H1 (cell line): ENCODE measurements around the gene WDR76. TPM values are rescaled to one million over a fixed set of nuclear protein-coding genes. Genes with fewer than 3 reads are reported as not detected.

Experiments used
- CTCF ChIA-PET: fragments of 300-600 bp; sonication (Branson Sonifier 250); formaldehyde crosslinking; loops from one replicate; lab custom pipeline; 2021; ENCODE audit not compliant: partially characterized antibody; lab: Charles Lee
- POLR2A ChIA-PET: fragments of 300-600 bp; sonication (Branson Sonifier 250); formaldehyde crosslinking; loops from one replicate; lab custom pipeline; 2021; ENCODE audit warnings: inconsistent platforms; ENCODE audit not compliant: partially characterized antibody; lab: Charles Lee
- DNase-seq, 2 experiments: peaks; one replicate each; pipeline versions ENCODE4 v3.0.0 to v3.0.0-alpha.2; 2010 to 2022; ENCODE audit warnings: low spot score in 2 of 2, low read depth in 1 of 2, mixed read lengths in 1 of 2
- FAIRE-seq: peaks from 2 replicates; lab custom pipeline; 2011; peaks lifted over from hg19 to GRCh38; lab: Jason Lieb, UNC
- H2AFZ ChIP-seq: 2 replicates; pipeline ENCODE4 v1.8.1; 2012; ENCODE audit warnings: low read length, inconsistent platforms
- H2AK5ac ChIP-seq: 2 replicates; pipeline ENCODE4 v1.6.1; 2013; ENCODE audit warnings: low read depth, low read length
- H2BK120ac ChIP-seq: replicated peaks from 2 replicates; pipeline ENCODE3; 2013; ENCODE audit warnings: low read depth, low read length, inconsistent platforms
- H2BK12ac ChIP-seq: 2 replicates; pipeline ENCODE4 v1.6.1; 2013; ENCODE audit warnings: low read depth, low read length
- H2BK15ac ChIP-seq: 2 replicates; pipeline ENCODE4 v1.6.1; 2013; ENCODE audit warnings: low read length
- H2BK20ac ChIP-seq: 2 replicates; pipeline ENCODE4 v1.6.1; 2013; ENCODE audit warnings: low read length
- H2BK5ac ChIP-seq: 2 replicates; pipeline ENCODE4 v1.6.1; 2013; ENCODE audit warnings: low read depth, low read length
- H3K14ac ChIP-seq: 2 replicates; pipeline ENCODE4 v1.6.1; 2013; ENCODE audit warnings: inconsistent platforms; ENCODE audit not compliant: insufficient read length
- H3K18ac ChIP-seq: 2 replicates; pipeline ENCODE4 v1.6.1; 2013; ENCODE audit warnings: low read length; ENCODE audit errors: extremely low read depth
- H3K23ac ChIP-seq: 2 replicates; pipeline ENCODE4 v1.6.1; 2013; ENCODE audit warnings: inconsistent platforms; ENCODE audit not compliant: insufficient read length
- H3K23me2 ChIP-seq: 2 replicates; pipeline ENCODE4 v1.6.1; 2013; ENCODE audit warnings: low read depth, low read length
- H3K27ac ChIP-seq: 2 replicates; pipeline ENCODE4 v1.6.1; 2011; ENCODE audit warnings: low read depth, low read length, inconsistent platforms
- H3K27me3 ChIP-seq, 4 experiments: replicated peaks in 1 of 4; 1 replicate in 1 of 4; 2 replicates in 3 of 4; pipeline versions ENCODE4 v1.6.1 to v1.8.1; 2011 to 2013; ENCODE audit warnings: low read length in 3 of 4, mild to moderate bottlenecking in 3 of 4, inconsistent platforms in 2 of 4, mixed read lengths in 2 of 4, moderate library complexity in 1 of 4; ENCODE audit not compliant: control insufficient read depth in 3 of 4, insufficient read depth in 3 of 4; ENCODE audit errors: extremely low read depth in 1 of 4
- H3K36me3 ChIP-seq, 4 experiments: 2 replicates each; pipeline versions ENCODE4 v1.6.1 to v1.8.1; 2011 to 2013; ENCODE audit warnings: mild to moderate bottlenecking in 4 of 4, low read length in 3 of 4, moderate library complexity in 2 of 4, control low read depth in 1 of 4, inconsistent platforms in 1 of 4; ENCODE audit not compliant: insufficient read depth in 4 of 4, control insufficient read depth in 2 of 4
- H3K4ac ChIP-seq: replicated peaks from 2 replicates; pipeline ENCODE3; 2013; ENCODE audit warnings: low read length, low read depth, mixed read lengths, inconsistent platforms; ENCODE audit not compliant: insufficient read length
- H3K4me1 ChIP-seq, 4 experiments: replicated peaks in 1 of 4; 1 replicate in 1 of 4; 2 replicates in 3 of 4; pipeline versions ENCODE4 v1.6.1 to v1.8.1; 2011 to 2013; ENCODE audit warnings: low read length in 3 of 4, inconsistent platforms in 2 of 4, mixed read lengths in 1 of 4; ENCODE audit not compliant: insufficient read depth in 4 of 4, control insufficient read depth in 3 of 4
- H3K4me2 ChIP-seq, 2 experiments: 2 replicates each; pipeline versions ENCODE4 v1.6.1 to v1.8.1; 2011 to 2013; ENCODE audit warnings: low read depth in 2 of 2, low read length in 2 of 2, control low read depth in 1 of 2, inconsistent platforms in 1 of 2, mild to moderate bottlenecking in 1 of 2; ENCODE audit not compliant: insufficient read depth in 1 of 2
- H3K4me3 ChIP-seq, 4 experiments: fragments of 200-600, 300-600 bp in 1 of 4; sonication (generic), shearing (Covaris generic), sonication (Bioruptor Twin) in 1 of 4; 2 replicates each; pipeline versions ENCODE4 v1.5.1 to v1.8.1; 2011 to 2016; ENCODE audit warnings: low read length in 4 of 4, low read depth in 3 of 4, control low read depth in 2 of 4, inconsistent platforms in 2 of 4, mild to moderate bottlenecking in 2 of 4, mixed read lengths in 1 of 4, moderate library complexity in 1 of 4; ENCODE audit not compliant: insufficient read depth in 2 of 4; ENCODE audit errors: extremely low read depth in 1 of 4
- H3K56ac ChIP-seq: replicated peaks from 2 replicates; pipeline ENCODE3; 2013; ENCODE audit warnings: low read depth, mild to moderate bottlenecking, mixed read lengths, low read length, inconsistent platforms; ENCODE audit not compliant: insufficient read length
- H3K79me1 ChIP-seq: 2 replicates; pipeline ENCODE4 v1.6.1; 2013; ENCODE audit warnings: low read depth, low read length, control low read depth
- H3K79me2 ChIP-seq, 2 experiments: 2 replicates each; pipeline versions ENCODE4 v1.6.1 to v1.8.1; 2012 to 2013; ENCODE audit warnings: low read length in 2 of 2, mild to moderate bottlenecking in 2 of 2, inconsistent platforms in 1 of 2; ENCODE audit not compliant: insufficient read depth in 2 of 2, control insufficient read depth in 1 of 2
- H3K9ac ChIP-seq, 4 experiments: replicated peaks in 1 of 4; 1 replicate in 1 of 4; 2 replicates in 3 of 4; pipeline versions ENCODE4 v1.6.1 to v1.8.1; 2011 to 2013; ENCODE audit warnings: low read depth in 3 of 4, low read length in 3 of 4, control low read depth in 2 of 4, mild to moderate bottlenecking in 2 of 4, moderate library complexity in 2 of 4, inconsistent platforms in 1 of 4; ENCODE audit errors: extremely low read depth in 1 of 4
- H3K9me3 ChIP-seq, 2 experiments: 2 replicates each; pipeline versions ENCODE4 v1.6.1 to v1.8.1; 2012 to 2013; ENCODE audit warnings: mild to moderate bottlenecking in 2 of 2, moderate library complexity in 2 of 2, control low read depth in 1 of 2, inconsistent platforms in 1 of 2, low read depth in 1 of 2, low read length in 1 of 2, mixed read lengths in 1 of 2; ENCODE audit not compliant: insufficient read depth in 2 of 2
- H4K20me1 ChIP-seq, 2 experiments: replicated peaks in 1 of 2; 2 replicates each; pipeline versions ENCODE3 to v1.8.1; 2011 to 2013; ENCODE audit warnings: inconsistent platforms in 2 of 2, low read length in 2 of 2, mild to moderate bottlenecking in 1 of 2; ENCODE audit not compliant: insufficient read depth in 2 of 2, control insufficient read depth in 1 of 2
- H4K5ac ChIP-seq: 2 replicates; pipeline ENCODE4 v1.6.1; 2013; ENCODE audit warnings: low read length, low read depth, mixed read lengths, inconsistent platforms; ENCODE audit not compliant: insufficient read length
- H4K8ac ChIP-seq: 2 replicates; pipeline ENCODE4 v1.8.0; 2013; ENCODE audit warnings: mild to moderate bottlenecking, moderate library complexity, low read length, inconsistent platforms; ENCODE audit not compliant: insufficient read depth; ENCODE audit errors: extremely low read depth
- H4K91ac ChIP-seq: replicated peaks from 2 replicates; pipeline ENCODE3; 2013; ENCODE audit warnings: low read length, mixed read lengths, inconsistent platforms; ENCODE audit not compliant: insufficient read length
- ATF3 ChIP-seq: IDR thresholded peaks from 2 replicates; pipeline ENCODE4 v1.6.1; 2011; ENCODE audit warnings: low read depth, mild to moderate bottlenecking, low read length; ENCODE audit not compliant: insufficient read depth
- BACH1 ChIP-seq: IDR thresholded peaks from 2 replicates; pipeline ENCODE4 v1.6.1; 2012; ENCODE audit warnings: low read length, improper control_type of control experiment
- CHD2 ChIP-seq: IDR thresholded peaks from 2 replicates; pipeline ENCODE4 v1.6.1; 2012; ENCODE audit warnings: low read length, improper control_type of control experiment
- FOSL1 ChIP-seq: IDR thresholded peaks from 2 replicates; pipeline ENCODE4 v1.6.1; 2011; ENCODE audit warnings: mild to moderate bottlenecking, low read depth, low read length, moderate library complexity; ENCODE audit not compliant: insufficient read depth
- GABPA ChIP-seq: IDR thresholded peaks from 2 replicates; pipeline ENCODE4 v1.6.1; 2011; ENCODE audit warnings: mild to moderate bottlenecking, low read length, moderate library complexity, borderline replicate concordance; ENCODE audit not compliant: insufficient read depth
- JUN ChIP-seq: IDR thresholded peaks from 2 replicates; pipeline ENCODE4 v1.6.1; 2011; ENCODE audit warnings: low read depth, mild to moderate bottlenecking, improper control_type of control experiment, low read length
- JUND ChIP-seq: IDR thresholded peaks from 2 replicates; pipeline ENCODE4 v1.6.1; 2011; ENCODE audit warnings: mild to moderate bottlenecking, improper control_type of control experiment, low read length
- KDM4A ChIP-seq: IDR thresholded peaks from one replicate; pipeline ENCODE4 v1.7.1; 2012; ENCODE audit warnings: low read depth, mild to moderate bottlenecking, moderate library complexity, low read length, inconsistent platforms; ENCODE audit not compliant: severe bottlenecking
- KDM5A ChIP-seq: fragments of 200-600 bp; IDR thresholded peaks from 2 replicates; pipeline ENCODE4 v1.7.1; 2012; ENCODE audit warnings: mild to moderate bottlenecking, low read length, inconsistent platforms, mixed read lengths
- MAFK ChIP-seq: IDR thresholded peaks from 2 replicates; pipeline ENCODE4 v1.6.1; 2012; ENCODE audit warnings: low read depth, mild to moderate bottlenecking, improper control_type of control experiment, low read length
- POLR2A ChIP-seq, 2 experiments: IDR thresholded peaks; 1 replicate in 1 of 2; 2 replicates in 1 of 2; pipeline ENCODE4 v1.6.1; 2011; ENCODE audit warnings: low read depth in 2 of 2, low read length in 2 of 2, mild to moderate bottlenecking in 2 of 2; ENCODE audit errors: control extremely low read depth in 1 of 2
- SIRT6 ChIP-seq: IDR thresholded peaks from one replicate; pipeline ENCODE4 v1.7.1; 2012; ENCODE audit warnings: low read length, inconsistent platforms
- SP1 ChIP-seq: IDR thresholded peaks from 2 replicates; pipeline ENCODE4 v1.6.1; 2011; ENCODE audit warnings: low read depth, low read length
- SRF ChIP-seq: IDR thresholded peaks from 2 replicates; pipeline ENCODE4 v1.6.1; 2011; ENCODE audit warnings: mild to moderate bottlenecking, low read depth, low read length, moderate library complexity
- TBP ChIP-seq: IDR thresholded peaks from 2 replicates; pipeline ENCODE4 v1.6.1; 2011; ENCODE audit warnings: low read depth, low read length, improper control_type of control experiment
- WGBS, 2 experiments: shearing (Covaris generic) in 1 of 2; methylation state at CpG; one replicate each; pipeline versions ENCODE4 v1.1.6 to v1.1.7; 2013 to 2015; ENCODE audit warnings: low lambda C conversion rate in 2 of 2, mixed read lengths in 2 of 2, inconsistent platforms in 1 of 2, low coverage in 1 of 2, missing lambda C conversion rate in 1 of 2; ENCODE audit not compliant: insufficient replicate concordance in 2 of 2, insufficient coverage in 1 of 2, insufficient read length in 1 of 2; ENCODE audit errors: extremely low coverage in 1 of 2, missing lambda C conversion rate in 1 of 2; 5-methylcytosine and 5-hydroxymethylcytosine counted together
- polyA plus RNA-seq, 7 experiments: library from polyadenylated mRNA; depleted of rRNA in 3 of 7; stranded (reverse) in 5 of 7; unstranded in 2 of 7; fragments of >200 nt in 5 of 7; fragments of 200-250 nt in 2 of 7; gene quantifications; 1 replicate in 5 of 7; 2 replicates in 1 of 7; 4 replicates in 1 of 7; pipeline versions ENCODE4 v1.2.1 to v1.2.3, GENCODE V29; 2011 to 2013; ENCODE audit warnings: missing spikeins in 2 of 7, mixed read lengths in 2 of 7
- total RNA-seq: library from RNA; stranded (reverse); fragmentation: NEBNext Ultra II Directional; extraction: Animal tissue kit (Norgen Biotek cat#: 25700); gene quantifications from 2 replicates; pipeline ENCODE4 v1.2.1, GENCODE V29; 2021

The WDR76 gene
- total and polyA plus RNA-seq, 2 of the 8 experiments (the other 6 are each of a cell fraction or from before 2014, with no cell fraction given), result 4.1 to 18.9 TPM

- Histone ChIP-seq H3K9me3 (peaks cover 0 to 3% of the 10 kb centered on the region in 2 experiments; a peak in 2 of 4 replicates), H3K4me1 (peaks cover 0 to 4% (median 0%) of the 10 kb centered on the region in 4 experiments; a peak in 2 of 7 replicates), H2BK12ac (no peak overlapping the region), H2BK15ac (no peak overlapping the region), H4K8ac (no peak overlapping the region), H3K79me1 (no peaks in the 10 kb centered on the region; the same call in none of the 2 replicates), H2BK20ac (no peak overlapping the region), H3K23me2 (no peaks in the 10 kb centered on the region), H3K27ac (no peak overlapping the region), H3K79me2 (peaks cover 3 to 41% of the 10 kb centered on the region in 2 experiments), H3K9ac (no peak overlapping the region), H4K20me1 (no peaks in the 10 kb centered on the region), H3K18ac (no peak overlapping the region), H2BK120ac (no peak overlapping the region), H3K4ac (no peak overlapping the region), H3K56ac (no peak overlapping the region), H4K91ac (no peak overlapping the region), H2AFZ (no peak overlapping the region), H4K5ac (no peak overlapping the region), H3K14ac (no peak overlapping the region), H3K23ac (no peak overlapping the region), H3K27me3 (peaks cover 0 to 16% (median 4%) of the 10 kb centered on the region in 4 experiments; a peak in 4 of 7 replicates), H3K4me2 (no peak overlapping the region), H2BK5ac (no peak overlapping the region), H3K36me3 (peaks cover 0 to 12% (median 10%) of the 10 kb centered on the region in 4 experiments; a peak in 3 of 8 replicates), H2AK5ac (no peak overlapping the region), H3K4me3 (no peak overlapping the region)
- DNase-seq, result no peak
- CTCF ChIA-PET, result interaction anchor here (1.5 kb wide), 1 partner anchor 60 kb away, joined by 3 read pairs; no protein-coding TSS in a partner anchor
- FAIRE-seq, result no peak
- POLR2A ChIA-PET, result interaction anchor here (1.1 kb wide), 1 partner anchor 10 kb away, joined by 4 read pairs; no protein-coding TSS in a partner anchor
- WGBS, 2 experiments, result 94% methylated on average over 3 of the region's 3 CpGs; no CpG with 5 or more reads in 1 of the 2 experiments
- TF ChIP-seq POLR2A (IDR thresholded peaks at IDR 0.05; ENCODE audit: control extremely low read depth in 1 of 2, low read depth in 2 of 2, low read length in 2 of 2), result no peak
- TF ChIP-seq ATF3, result no peak
- no peak for TF ChIP-seq JUND
- TF ChIP-seq BACH1, result no peak
- no peak for TF ChIP-seq SRF
- TF ChIP-seq KDM5A, result no peak
- no peak for TF ChIP-seq SP1
- TF ChIP-seq CHD2, result no peak
- TF ChIP-seq TBP, result no peak
- no peak for TF ChIP-seq KDM4A
- no peak for TF ChIP-seq SIRT6
- TF ChIP-seq JUN, result no peak
- no peak for TF ChIP-seq MAFK
- no peak for TF ChIP-seq GABPA
- no peak for TF ChIP-seq FOSL1
Measured at GRCh38 chr15:43821505-43821904, 5.3 kb upstream of the WDR76 start.
